K562 (cell line): ENCODE data around the gene GPR35. TPM values are rescaled to one million over a fixed set of nuclear protein-coding genes. Genes with fewer than 3 reads are reported as not detected.

Experiments
- ATAC-seq: fragments of 200-7000 bp; cut with Tn5 transposase; 3 replicates; pipeline ENCODE4 v1.9.1; 2020; ENCODE audit warnings: moderate library complexity
- BruUV-seq: library from RNA; stranded (reverse); fragments of 400-500 nt; replicated peaks from 2 replicates; lab custom pipeline; 2021; lab: Mats Ljungman, UMichigan
- CTCF ChIA-PET: fragments of 300-600 bp; formaldehyde crosslinking; extraction: SDS; loops from one replicate; lab custom pipeline; 2021; ENCODE audit warnings: low intra/inter-chr PET ratio; lab: Yijun Ruan, JAX
- POLR2A ChIA-PET: fragments of 300-600, 350-650 bp; sonication (Branson Sonifier 250); formaldehyde crosslinking; extraction: SDS; loops from one replicate; lab custom pipeline; 2021; ENCODE audit warnings: antibody characterized with exemption, inconsistent platforms; lab: Yijun Ruan, JAX
- DNase-seq, 4 experiments: peaks; one replicate each; pipeline versions ENCODE4 v3.0.0 to v3.0.0-alpha.2; 2011 to 2018; ENCODE audit warnings: low spot score in 3 of 4, mixed read lengths in 3 of 4; ENCODE audit errors: extremely low read depth in 1 of 4
- FAIRE-seq: peaks from 2 replicates; lab custom pipeline; 2011; peaks lifted over from hg19 to GRCh38; lab: Jason Lieb, UNC
- H2AFZ ChIP-seq: 2 replicates; pipeline ENCODE4 v1.6.0; 2011; ENCODE audit warnings: low read depth, low read length, control low read depth, inconsistent platforms
- H3K27ac ChIP-seq: fragments of 200-600 bp; 3 replicates; pipeline ENCODE4 v1.8.0; 2011; ENCODE audit warnings: low read depth, mild to moderate bottlenecking, control low read depth, inconsistent platforms, low read length, moderate library complexity, mixed read lengths; ENCODE audit errors: extremely low read depth
- H3K27me3 ChIP-seq, 2 experiments: fragments of 300-600 bp in 1 of 2; 2 replicates in 1 of 2; 3 replicates in 1 of 2; pipeline versions ENCODE4 v1.6.0 to v1.8.0; 2011; ENCODE audit warnings: inconsistent platforms in 2 of 2, low read length in 2 of 2, mild to moderate bottlenecking in 1 of 2, mixed read lengths in 1 of 2, moderate library complexity in 1 of 2; ENCODE audit not compliant: control insufficient read depth in 2 of 2, insufficient read depth in 2 of 2
- H3K36me3 ChIP-seq: fragments of 300-600 bp; 3 replicates; pipeline ENCODE4 v1.8.0; 2011; ENCODE audit warnings: mild to moderate bottlenecking, low read length, inconsistent platforms; ENCODE audit not compliant: control insufficient read depth, insufficient read depth
- H3K4me1 ChIP-seq, 2 experiments: fragments of 200-600 bp in 1 of 2; replicated peaks in 1 of 2; 2 replicates in 1 of 2; 3 replicates in 1 of 2; pipeline versions ENCODE4 v1.5.1 to v1.8.0; 2011; ENCODE audit warnings: inconsistent platforms in 2 of 2, low read length in 2 of 2, mild to moderate bottlenecking in 1 of 2, mixed read lengths in 1 of 2, moderate library complexity in 1 of 2; ENCODE audit not compliant: control insufficient read depth in 2 of 2, insufficient read depth in 2 of 2
- H3K4me2 ChIP-seq: 2 replicates; pipeline ENCODE4 v1.6.1; 2011; ENCODE audit warnings: low read length, control low read depth, inconsistent platforms, mixed read lengths; ENCODE audit not compliant: insufficient read depth
- H3K4me3 ChIP-seq: fragments of 200-600 bp; sonication (generic), shearing (Covaris generic); 2 replicates; pipeline ENCODE4 v1.5.1; 2016; ENCODE audit warnings: control low read depth, inconsistent platforms
- H3K79me2 ChIP-seq: fragments of 200-600 bp; 3 replicates; pipeline ENCODE4 v1.8.0; 2011; ENCODE audit warnings: low read length, inconsistent platforms; ENCODE audit not compliant: control insufficient read depth, insufficient read depth
- H3K9ac ChIP-seq, 2 experiments: 2 replicates each; pipeline versions ENCODE4 v1.6.0 to v1.6.1; 2011; ENCODE audit warnings: low read depth in 2 of 2, low read length in 2 of 2, control low read depth in 1 of 2, inconsistent platforms in 1 of 2, mild to moderate bottlenecking in 1 of 2, mixed read lengths in 1 of 2; ENCODE audit not compliant: insufficient read depth in 1 of 2
- H3K9me1 ChIP-seq: one replicate; pipeline ENCODE4 v1.6.0; 2011; ENCODE audit warnings: inconsistent platforms, mild to moderate bottlenecking, low read length, moderate library complexity; ENCODE audit not compliant: control insufficient read depth, insufficient read depth
- H3K9me3 ChIP-seq: replicated peaks from 2 replicates; pipeline ENCODE4 v1.5.1; 2011; ENCODE audit warnings: low read depth, low read length, inconsistent platforms; ENCODE audit not compliant: control insufficient read depth, insufficient read depth
- H4K20me1 ChIP-seq: replicated peaks from 2 replicates; pipeline ENCODE4 v1.6.1; 2011; ENCODE audit warnings: low read length, inconsistent platforms, mixed read lengths; ENCODE audit not compliant: control insufficient read depth, insufficient read depth
- BACH1 ChIP-seq: fragments of 200-800 bp; sonication (Bioruptor generic); IDR thresholded peaks from 2 replicates; pipeline ENCODE4 v1.6.1; 2016; ENCODE audit warnings: missing genetic modification characterization, missing compliant biosample characterization
- BMI1 ChIP-seq: fragments of 150-350 bp; IDR thresholded peaks from 2 replicates; pipeline ENCODE4 v1.6.1; 2014; ENCODE audit warnings: low read length
- CHD4 ChIP-seq: fragments of 200-600 bp; sonication (generic); IDR thresholded peaks from 3 replicates; pipeline ENCODE4 v1.6.1; 2012; ENCODE audit warnings: low read depth, mild to moderate bottlenecking, mixed read lengths, low read length, inconsistent platforms; ENCODE audit not compliant: insufficient read depth, insufficient replicate concordance, poor library complexity, severe bottlenecking
- EP400 ChIP-seq: fragments of 450-650 bp; IDR thresholded peaks from 2 replicates; pipeline ENCODE4 v1.6.1; 2017; ENCODE audit warnings: antibody characterized with exemption, mild to moderate bottlenecking, moderate library complexity
- FIP1L1 ChIP-seq: fragments of 200-400 bp; formaldehyde crosslinking; IDR thresholded peaks from 2 replicates; pipeline ENCODE4 v1.6.1; 2018; ENCODE audit warnings: mild to moderate bottlenecking, low read depth, low read length; ENCODE audit not compliant: poor library complexity, severe bottlenecking
- GTF2A2 ChIP-seq: IDR thresholded peaks from 2 replicates; pipeline ENCODE4 v1.6.1; 2016; ENCODE audit warnings: mild to moderate bottlenecking, missing genetic modification characterization, missing compliant biosample characterization
- HCFC1 ChIP-seq: IDR thresholded peaks from 2 replicates; pipeline ENCODE4 v1.6.1; 2012; ENCODE audit warnings: low read depth, low read length, improper control_type of control experiment
- HEY1 ChIP-seq: fragments of 250-450 bp; sonication (Bioruptor Pico); IDR thresholded peaks from 2 replicates; pipeline ENCODE4 v1.5.0; 2020; ENCODE audit warnings: mild to moderate bottlenecking, moderate library complexity, borderline replicate concordance
- ILF3 ChIP-seq: fragments of 450-650 bp; IDR thresholded peaks from 2 replicates; pipeline ENCODE4 v1.6.1; 2018; ENCODE audit warnings: antibody characterized with exemption, mild to moderate bottlenecking, moderate library complexity, borderline replicate concordance
- KAT8 ChIP-seq: fragments of 450-650 bp; IDR thresholded peaks from 2 replicates; pipeline ENCODE4 v1.6.1; 2016; ENCODE audit warnings: low read depth, mild to moderate bottlenecking
- RBM25 ChIP-seq: fragments of 200-400 bp; formaldehyde crosslinking; IDR thresholded peaks from 2 replicates; pipeline ENCODE4 v1.6.1; 2018; ENCODE audit warnings: low read length, low read depth, moderate library complexity; ENCODE audit not compliant: severe bottlenecking
- THRA ChIP-seq: fragments of 450-650 bp; IDR thresholded peaks from 2 replicates; pipeline ENCODE4 v1.6.1; 2017; ENCODE audit warnings: mild to moderate bottlenecking, moderate library complexity
- THRAP3 ChIP-seq: fragments of 450-650 bp; IDR thresholded peaks from 2 replicates; pipeline ENCODE4 v1.6.1; 2016; ENCODE audit warnings: mild to moderate bottlenecking, inconsistent platforms, borderline replicate concordance
- ZNF740 ChIP-seq, 3 experiments: fragments of 200-800 bp in 1 of 3; sonication (Bioruptor generic) in 1 of 3; sonication (generic) in 1 of 3; formaldehyde crosslinking in 1 of 3; IDR thresholded peaks; 2 replicates each; pipeline versions ENCODE4 v1.6.1 to v1.8.0; 2016 to 2022; ENCODE audit warnings: mild to moderate bottlenecking in 2 of 3, missing compliant biosample characterization in 2 of 3, missing genetic modification characterization in 2 of 3, missing genetic modification reagents in 1 of 3
- WGBS: fragments of 100-300 bp; shearing (Covaris generic); methylation state at CpG from one replicate; pipeline ENCODE4 v1.1.6; 2016; ENCODE audit warnings: low coverage, mixed read lengths; ENCODE audit not compliant: insufficient coverage; ENCODE audit errors: missing lambda C conversion rate; 5-methylcytosine and 5-hydroxymethylcytosine counted together
- in situ Hi-C: fragments of 300-500 bp; cut with MboI; formaldehyde crosslinking; loops from 4 replicates; pipeline ENCODE4 v1.15.0; 2018; ENCODE audit warnings: inconsistent platforms, mixed read lengths
- intact Hi-C: fragments of 100-400 bp; cut with micrococcal nuclease; formaldehyde crosslinking; loops from 2 replicates; pipeline ENCODE4 v1.14.2; 2022
- polyA plus RNA-seq, 8 experiments: library from polyadenylated mRNA; depleted of rRNA in 4 of 8; stranded (reverse) in 5 of 8; unstranded in 3 of 8; fragments of >200 nt; fragmentation: Nextera tagmentation in 2 of 8; fragmentation: Illumina TruSeq in 1 of 8; extraction: Ambion mirVana in 2 of 8; extraction: Trizol in 1 of 8; gene quantifications; 2 replicates each; pipeline versions ENCODE4 v1.2.1 to v1.2.3, GENCODE V29; 2011 to 2014; ENCODE audit warnings: inconsistent platforms in 1 of 8, missing spikeins in 1 of 8
- total RNA-seq, 7 experiments: library from RNA; depleted of rRNA in 6 of 7; stranded (reverse); fragments of >200 nt in 6 of 7; fragmentation: Illumina TruSeq in 2 of 7; extraction: Trizol in 2 of 7; gene quantifications; 2 replicates each; pipeline versions ENCODE4 v1.2.1 to v1.2.3, GENCODE V29; 2011 to 2021; ENCODE audit warnings: low replicate concordance in 1 of 7
- TF ChIP-seq, protein P1 (sequence below): fragments of 250-450 bp; sonication (Bioruptor Pico); IDR thresholded peaks from 2 replicates; pipeline ENCODE4 v1.5.0; 2020; ENCODE audit warnings: mild to moderate bottlenecking

Gene GPR35
- total and polyA plus RNA-seq, 9 of the 15 experiments (the other 6 are each of a cell fraction or from before 2014, with no cell fraction given) = 0.04 to 0.50 (median 0.29) TPM; not detected in 3

GRCh38 chr2:240642806-240643092 is 17.5 kb downstream of the GPR35 start:
- H3K36me3 ChIP-seq = no peaks in the 10 kb centered on the region
- H4K20me1 ChIP-seq = no peaks in the 10 kb centered on the region
- H3K27ac ChIP-seq = no peak overlapping the region
- peaks cover 0 to 7% of the 10 kb centered on the region in 2 experiments; a peak in 1 of 5 replicates for H3K4me1 ChIP-seq
- in situ Hi-C loops (no loop called here), intact Hi-C loops (no loop called here)
- H3K4me3 ChIP-seq = no peak overlapping the region
- ATAC-seq (no peak), FAIRE-seq (no peak), DNase-seq (no peak)
- no peak for TF ChIP-seq KAT8
- no peak for TF ChIP-seq BACH1
- TF ChIP-seq GTF2A2 (tag) = no peak
- no peak for TF ChIP-seq THRA
- TF ChIP-seq HCFC1 = no peak
- no peak for TF ChIP-seq RBM25
- TF ChIP-seq HEY1 (CRISPR knock-in tag) = no peak
- no peak for TF ChIP-seq ILF3
- no peak for TF ChIP-seq FIP1L1
- TF ChIP-seq EP400 = no peak
- TF ChIP-seq BMI1 = no peak
- no peak for TF ChIP-seq THRAP3
- TF ChIP-seq ZNF740 (CRISPR knock-in tag; IDR thresholded peaks at IDR 0.05) = no peak
- TF ChIP-seq ZNF740 (tag; IDR thresholded peaks at IDR 0.05) = no peak
- TF ChIP-seq CHD4 = no peak
- TF ChIP-seq, protein P1, sequence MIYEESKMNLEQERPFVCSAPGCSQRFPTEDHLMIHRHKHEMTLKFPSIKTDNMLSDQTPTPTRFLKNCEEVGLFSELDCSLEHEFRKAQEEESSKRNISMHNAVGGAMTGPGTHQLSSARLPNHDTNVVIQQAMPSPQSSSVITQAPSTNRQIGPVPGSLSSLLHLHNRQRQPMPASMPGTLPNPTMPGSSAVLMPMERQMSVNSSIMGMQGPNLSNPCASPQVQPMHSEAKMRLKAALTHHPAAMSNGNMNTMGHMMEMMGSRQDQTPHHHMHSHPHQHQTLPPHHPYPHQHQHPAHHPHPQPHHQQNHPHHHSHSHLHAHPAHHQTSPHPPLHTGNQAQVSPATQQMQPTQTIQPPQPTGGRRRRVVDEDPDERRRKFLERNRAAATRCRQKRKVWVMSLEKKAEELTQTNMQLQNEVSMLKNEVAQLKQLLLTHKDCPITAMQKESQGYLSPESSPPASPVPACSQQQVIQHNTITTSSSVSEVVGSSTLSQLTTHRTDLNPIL (CRISPR knock-in tag) = no peak
- no peak overlapping the region for H3K4me2 ChIP-seq
- POLR2A ChIA-PET = interaction anchor here (0.8 kb wide), 1 partner anchor 15 kb away, joined by 4 read pairs; no protein-coding TSS in a partner anchor
- no peak overlapping the region for H2AFZ ChIP-seq
- H3K9ac ChIP-seq = no peak overlapping the region
- no peaks in the 10 kb centered on the region for H3K79me2 ChIP-seq
- H3K9me1 ChIP-seq = no peaks in the 10 kb centered on the region
- 0% methylated on average over 2 of the region's 11 CpGs for WGBS
- no peaks in the 10 kb centered on the region for H3K9me3 ChIP-seq
- peaks cover 14 to 60% of the 10 kb centered on the region in 2 experiments; a peak in 4 of 5 replicates for H3K27me3 ChIP-seq
- no TSS peak for BruUV-seq
- CTCF ChIA-PET = no interaction called here
